Activated CD4-positive, alpha-beta memory T cell treated with anti-CD3 and anti-CD28 coated beads, Interleukin-2, amount 10 ng/mL, durations not matched to agents 7 days and 5 days (primary cell): ENCODE measurements around the gene CCDC149. TPM values are rescaled to one million over a fixed set of nuclear protein-coding genes. Genes with fewer than 3 reads are reported as not detected.

Experiments used
- CTCF ChIA-PET: fragments of 350-600 bp; sonication (Branson Sonifier 250); formaldehyde crosslinking; loops from one replicate; lab custom pipeline; 2021; ENCODE audit warnings: antibody characterized with exemption, inconsistent platforms; lab: Charles Lee
- POLR2A ChIA-PET: fragments of 350-600 bp; sonication (Branson Sonifier 250); formaldehyde crosslinking; loops from one replicate; lab custom pipeline; 2021; ENCODE audit warnings: antibody characterized with exemption; lab: Charles Lee
- DNase-seq: peaks from one replicate; pipeline ENCODE4 v3.0.0-alpha.2; 2020
- H3K27ac Mint-ChIP-seq: one replicate; pipeline ENCODE4 v1.8.0; 2021; ENCODE audit warnings: mild to moderate bottlenecking, mixed read lengths
- H3K27me3 Mint-ChIP-seq: one replicate; pipeline ENCODE4 v1.8.0; 2021; ENCODE audit warnings: mixed read lengths
- H3K36me3 Mint-ChIP-seq: one replicate; pipeline ENCODE4 v1.8.0; 2021; ENCODE audit warnings: low read depth, mixed read lengths
- H3K4me1 Mint-ChIP-seq: one replicate; pipeline ENCODE4 v1.8.0; 2021; ENCODE audit warnings: mixed read lengths
- H3K4me3 Mint-ChIP-seq: one replicate; pipeline ENCODE4 v1.8.0; 2021; ENCODE audit warnings: mild to moderate bottlenecking, mixed read lengths
- H3K9me3 Mint-ChIP-seq: one replicate; pipeline ENCODE4 v1.8.0; 2021; ENCODE audit warnings: mixed read lengths
- total RNA-seq, 2 experiments: library from RNA; stranded (reverse); gene quantifications; one replicate each; pipeline ENCODE4 v1.2.3, GENCODE V29; 2021

CCDC149 gene
- total RNA-seq, 2 experiments from 2014 or later: not detected

DNA sequence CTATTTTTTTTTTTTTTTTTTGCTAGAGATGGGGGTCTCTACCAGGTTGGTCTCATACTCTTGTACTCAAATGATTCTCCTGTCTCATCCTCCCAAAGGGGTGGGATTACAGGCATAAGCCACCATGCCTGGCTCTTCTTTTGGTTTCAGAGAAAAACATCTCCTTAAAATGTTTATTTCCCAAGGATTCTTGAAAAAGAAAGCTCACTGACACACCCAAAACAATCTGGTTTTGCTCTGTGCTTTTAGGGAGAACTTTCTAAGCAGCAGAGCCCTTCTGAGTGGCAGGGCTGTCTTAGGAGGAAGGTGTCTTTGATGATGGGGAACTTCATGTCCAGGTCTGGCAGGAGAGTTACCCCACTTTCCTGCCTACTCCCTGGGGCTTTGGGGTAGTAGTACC lies 116.2 kb downstream of the CCDC149 start:
- Mint-ChIP-seq H3K9me3 (no peaks in the 10 kb centered on the region), H3K36me3 (no peaks in the 10 kb centered on the region), H3K4me3 (no peak overlapping the region), H3K4me1 (no peaks in the 10 kb centered on the region), H3K27ac (no peak overlapping the region), H3K27me3 (peaks cover 25% of the 10 kb centered on the region)
- no peak for DNase-seq
- ChIA-PET CTCF (interaction anchor here (0.5 kb wide), 1 partner anchor 536 kb away, joined by 3 read pairs; no protein-coding TSS in a partner anchor), POLR2A (no interaction called here)

DNA sequence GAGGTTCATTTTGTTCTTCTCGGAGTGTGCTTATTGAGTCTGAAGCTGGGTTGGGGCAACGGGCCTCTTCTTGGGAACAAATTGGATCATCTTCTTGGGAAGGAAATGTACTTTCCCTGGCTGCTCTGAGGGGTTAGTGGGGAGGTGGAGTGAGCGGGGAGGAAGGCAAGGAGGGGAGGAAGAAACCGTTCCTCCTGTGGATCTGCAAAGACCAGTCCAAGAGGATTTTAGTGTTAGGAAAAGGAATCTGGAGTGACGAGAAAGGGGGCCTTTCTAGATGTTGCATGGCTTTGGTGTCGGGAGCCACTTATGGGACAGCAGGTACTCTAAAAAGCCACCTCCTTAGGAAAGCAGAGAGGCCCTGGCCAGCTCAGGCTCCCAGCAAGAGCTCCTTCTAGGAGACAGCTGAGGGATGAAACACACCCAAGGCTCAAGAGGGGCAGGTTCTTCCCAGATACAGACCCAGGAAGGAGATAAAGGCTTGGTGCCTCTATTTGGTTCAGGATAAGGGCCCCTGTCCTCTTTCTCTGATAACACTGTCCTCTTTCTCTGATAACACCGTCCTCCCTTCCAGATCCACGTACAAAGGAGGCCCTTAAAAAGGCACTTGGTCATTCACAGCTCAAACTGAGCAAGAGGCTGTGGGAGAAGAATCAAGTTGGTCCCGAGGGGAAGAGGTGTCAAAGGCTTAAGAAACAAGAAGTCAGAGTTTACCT lies 117.0 kb downstream of the CCDC149 start:
- Mint-ChIP-seq H3K27me3 (peaks cover 18% of the 10 kb centered on the region), H3K27ac (no peak overlapping the region), H3K4me1 (no peaks in the 10 kb centered on the region), H3K4me3 (no peak overlapping the region), H3K9me3 (no peaks in the 10 kb centered on the region), H3K36me3 (no peaks in the 10 kb centered on the region)
- DNase-seq: no peak
- ChIA-PET POLR2A (interaction anchor here (0.6 kb wide), 1 partner anchor 201 kb away, joined by 4 read pairs; no protein-coding TSS in a partner anchor), CTCF (interaction anchor here (0.5 kb wide), 1 partner anchor 537 kb away, joined by 3 read pairs; no protein-coding TSS in a partner anchor)

DNA sequence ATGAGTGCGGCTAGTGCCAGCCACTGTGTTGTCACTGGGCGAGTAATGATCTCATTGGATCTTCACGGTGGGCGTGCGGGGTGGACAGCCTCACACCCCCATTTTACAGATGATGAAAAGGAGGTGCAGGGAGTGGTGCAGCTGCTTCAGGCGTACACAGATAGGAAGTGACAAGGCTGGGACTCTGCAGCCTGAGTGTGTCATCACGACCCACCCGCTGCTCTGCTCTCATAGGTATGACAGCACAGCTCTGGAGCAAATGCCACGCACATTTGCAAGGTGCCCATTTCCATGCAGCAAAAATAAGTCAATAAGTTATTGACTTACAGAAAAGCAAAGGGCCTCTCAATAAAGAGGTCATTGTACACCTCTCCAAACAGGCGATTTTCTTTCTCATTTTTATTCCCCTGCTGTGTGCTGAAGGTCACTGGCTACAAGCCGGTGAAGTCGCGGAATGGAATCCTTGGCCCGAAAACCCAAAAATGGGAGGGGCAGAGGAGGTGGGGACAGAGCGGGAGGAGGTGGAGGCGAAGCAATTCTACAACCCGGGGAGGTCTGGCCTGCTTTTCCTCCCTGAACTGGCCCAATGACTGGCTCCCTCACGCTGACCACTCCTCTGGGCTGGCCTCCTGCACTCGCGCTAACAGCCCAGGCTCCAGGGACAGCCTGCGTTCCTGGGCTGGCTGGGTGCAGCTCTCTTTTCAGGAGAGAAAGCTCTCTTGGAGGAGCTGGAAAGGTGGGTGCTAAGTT lies 117.8 kb downstream of the CCDC149 start, which contains the start of gene SOD3:
TSS of gene SOD3 (plus strand) at position 658 of the 750 bp plus-strand sequence. CDS start 3,949 bp downstream, outside the sequence.
- CTCF ChIA-PET: no interaction called here
- H3K4me1 Mint-ChIP-seq: no peaks in the 10 kb centered on the region
- H3K4me3 Mint-ChIP-seq: no peak within 1 kb of the TSS
- no peaks in the 10 kb centered on the region for H3K36me3 Mint-ChIP-seq
- H3K27ac Mint-ChIP-seq: no peak within 1 kb of the TSS
- no peaks in the 10 kb centered on the region for H3K9me3 Mint-ChIP-seq
- DNase-seq: no peak
- POLR2A ChIA-PET: interaction anchor here (0.6 kb wide), 1 partner anchor 201 kb away, joined by 4 read pairs; no protein-coding TSS in a partner anchor
- H3K27me3 Mint-ChIP-seq: peaks cover 12% of the 10 kb centered on the region

DNA sequence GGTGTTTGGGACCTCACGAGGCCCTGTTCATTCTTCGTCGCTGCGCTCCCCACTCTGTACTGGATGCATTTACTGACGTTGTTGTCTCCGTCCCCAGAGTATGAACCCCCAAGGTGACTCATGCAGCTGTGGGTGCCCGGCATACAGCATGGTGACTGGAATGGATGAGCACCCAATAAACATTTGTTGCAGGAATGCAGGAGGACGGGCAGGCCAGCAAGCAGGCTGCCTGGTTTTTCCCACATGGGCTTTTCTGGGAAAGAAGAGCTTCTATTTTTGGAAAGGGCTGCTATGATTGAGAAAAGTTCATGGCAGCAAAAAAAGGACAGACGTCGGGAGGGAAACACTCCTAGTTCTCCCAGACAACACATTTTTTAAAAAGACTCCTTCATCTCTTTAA lies 118.4 kb downstream of the CCDC149 start:
- Mint-ChIP-seq H3K36me3 (no peaks in the 10 kb centered on the region), H3K9me3 (no peaks in the 10 kb centered on the region), H3K27ac (no peak overlapping the region), H3K27me3 (peaks cover 12% of the 10 kb centered on the region), H3K4me3 (no peak overlapping the region), H3K4me1 (no peaks in the 10 kb centered on the region)
- no peak for DNase-seq
- POLR2A ChIA-PET: no interaction called here
- CTCF ChIA-PET: no interaction called here

DNA sequence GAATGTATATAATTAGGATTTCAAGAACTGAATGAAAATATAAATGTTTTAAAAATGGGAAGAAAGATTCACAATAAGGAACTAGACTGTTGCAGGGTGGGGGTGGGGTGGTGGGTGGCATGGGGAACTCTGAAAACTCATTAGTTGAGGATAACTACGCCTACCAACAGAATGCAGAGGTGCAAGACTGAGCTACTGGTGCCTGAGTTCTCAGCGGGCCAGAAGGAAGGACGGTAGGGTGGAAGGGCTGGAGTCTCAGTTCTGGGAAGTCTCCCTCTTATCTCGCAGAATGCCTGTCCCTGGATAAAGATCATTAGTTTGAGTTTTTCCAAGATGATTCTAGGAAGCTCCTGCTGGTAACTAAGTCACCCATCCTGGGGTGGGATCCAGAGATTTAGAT lies 118.8 kb downstream of the CCDC149 start:
- no peak for DNase-seq
- ChIA-PET POLR2A (no interaction called here), CTCF (no interaction called here)
- no peak overlapping the region for H3K27ac Mint-ChIP-seq
- no peaks in the 10 kb centered on the region for H3K4me1 Mint-ChIP-seq
- H3K36me3 Mint-ChIP-seq: no peaks in the 10 kb centered on the region
- no peak overlapping the region for H3K4me3 Mint-ChIP-seq
- H3K9me3 Mint-ChIP-seq: no peaks in the 10 kb centered on the region
- peaks cover 11% of the 10 kb centered on the region for H3K27me3 Mint-ChIP-seq

DNA sequence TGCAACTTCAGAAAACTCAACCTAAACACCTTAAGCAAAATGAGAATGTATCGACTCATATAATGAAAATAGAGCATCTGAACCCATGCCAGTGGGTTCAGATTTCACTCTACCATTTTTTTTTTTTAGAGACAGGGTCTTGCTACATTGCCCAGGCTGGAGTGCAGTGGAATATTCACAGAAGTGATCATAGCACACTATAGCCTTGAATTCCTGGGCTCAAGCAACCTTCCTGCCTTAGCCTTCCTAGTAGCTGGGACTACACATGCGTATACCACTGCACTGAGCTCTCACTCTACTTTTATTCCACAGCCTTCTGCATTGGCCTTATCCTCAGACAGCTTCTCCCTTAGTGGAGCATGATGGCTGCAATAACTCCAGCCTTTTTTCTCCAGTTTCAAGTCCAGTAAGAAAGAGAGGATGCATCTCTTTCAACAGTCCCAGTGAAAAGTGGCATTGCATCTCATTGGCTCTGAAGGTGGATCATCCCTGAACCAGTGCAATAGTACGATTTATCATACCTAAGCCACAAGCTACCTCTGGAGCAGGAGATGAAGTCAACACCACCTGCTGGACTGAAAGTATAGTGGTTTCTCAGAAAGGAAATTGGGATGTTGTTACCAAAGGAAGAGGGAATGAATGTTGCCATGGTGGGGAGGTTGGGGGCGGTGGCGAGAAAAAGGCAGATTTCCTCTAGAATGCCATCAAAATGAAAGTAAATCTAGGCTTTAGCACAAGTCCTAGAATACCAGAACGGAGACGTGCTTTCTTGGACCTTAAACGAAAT lies 119.4 kb downstream of the CCDC149 start:
- H3K36me3 Mint-ChIP-seq: no peaks in the 10 kb centered on the region
- peaks cover 4% of the 10 kb centered on the region for H3K27me3 Mint-ChIP-seq
- POLR2A ChIA-PET: no interaction called here
- no peak for DNase-seq
- H3K4me1 Mint-ChIP-seq: no peaks in the 10 kb centered on the region
- H3K4me3 Mint-ChIP-seq: no peak overlapping the region
- H3K9me3 Mint-ChIP-seq: no peaks in the 10 kb centered on the region
- no peak overlapping the region for H3K27ac Mint-ChIP-seq
- CTCF ChIA-PET: no interaction called here

DNA sequence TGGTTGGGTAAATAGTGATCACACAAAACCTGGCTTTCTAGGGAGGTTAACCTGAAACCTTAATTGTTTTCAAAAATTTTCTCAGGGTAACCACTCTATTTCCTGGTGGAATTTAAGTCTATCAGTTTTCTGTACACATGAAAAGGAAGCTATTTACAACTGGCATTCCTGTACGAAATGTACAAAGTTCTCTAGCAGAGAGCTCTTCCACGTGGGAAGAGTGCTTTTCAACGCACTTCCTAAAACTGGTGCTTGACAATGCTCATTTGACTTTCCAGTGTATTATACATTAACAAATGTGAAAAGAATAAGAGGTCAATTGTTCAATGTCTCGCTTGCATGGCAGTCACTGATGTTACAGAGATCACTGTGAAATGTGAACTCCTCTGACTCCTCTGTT lies 120.3 kb downstream of the CCDC149 start:
- Mint-ChIP-seq H3K36me3 (no peaks in the 10 kb centered on the region), H3K4me3 (no peak overlapping the region), H3K9me3 (no peaks in the 10 kb centered on the region), H3K27ac (no peak overlapping the region), H3K27me3 (peaks cover 2% of the 10 kb centered on the region), H3K4me1 (no peaks in the 10 kb centered on the region)
- no peak for DNase-seq
- ChIA-PET CTCF (no interaction called here), POLR2A (no interaction called here)

DNA sequence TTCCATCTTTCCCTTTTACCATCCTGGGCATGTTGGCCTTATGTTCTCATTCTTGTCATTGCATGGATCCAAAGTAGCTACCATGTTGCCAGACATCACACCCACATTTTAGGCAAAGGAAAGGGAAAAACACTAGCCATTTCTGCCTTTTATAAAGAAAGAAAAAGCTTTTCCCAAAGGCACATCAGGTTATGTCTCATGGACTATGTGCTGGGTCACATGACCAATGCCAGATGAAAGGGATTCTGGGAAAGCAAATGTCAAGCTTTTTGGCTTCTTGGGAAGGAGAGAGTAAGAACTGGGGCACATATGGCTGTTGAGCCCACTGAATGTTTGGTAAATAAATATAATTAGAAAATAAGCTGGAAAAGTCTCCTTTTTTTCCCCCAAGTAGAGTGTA lies 121.8 kb downstream of the CCDC149 start:
- H3K4me3 Mint-ChIP-seq: no peak overlapping the region
- H3K27me3 Mint-ChIP-seq: peaks cover 2% of the 10 kb centered on the region
- no peak overlapping the region for H3K27ac Mint-ChIP-seq
- ChIA-PET CTCF (no interaction called here), POLR2A (no interaction called here)
- no peaks in the 10 kb centered on the region for H3K4me1 Mint-ChIP-seq
- no peaks in the 10 kb centered on the region for H3K36me3 Mint-ChIP-seq
- no peaks in the 10 kb centered on the region for H3K9me3 Mint-ChIP-seq
- DNase-seq: no peak

DNA sequence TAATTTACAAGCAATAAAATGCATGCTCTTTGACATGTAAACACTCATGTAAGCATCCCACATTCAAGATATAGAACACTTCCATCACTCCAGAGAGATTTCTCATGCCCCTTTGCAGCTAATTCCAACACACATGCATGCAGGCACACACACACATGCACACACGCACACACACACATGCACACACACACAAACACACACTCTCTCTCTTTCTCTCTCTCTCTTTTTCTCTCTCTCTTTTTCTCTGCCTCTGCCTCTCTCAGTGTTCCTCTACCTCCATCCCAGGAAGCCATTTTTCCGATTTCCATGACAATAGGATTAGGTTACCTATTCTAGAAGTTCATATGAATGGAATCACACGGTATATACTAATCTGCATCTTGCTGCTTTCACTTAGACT lies 129.3 kb downstream of the CCDC149 start:
- H3K9me3 Mint-ChIP-seq: no peaks in the 10 kb centered on the region
- H3K4me1 Mint-ChIP-seq: no peaks in the 10 kb centered on the region
- no peak overlapping the region for H3K27ac Mint-ChIP-seq
- ChIA-PET CTCF (no interaction called here), POLR2A (no interaction called here)
- no peak overlapping the region for H3K4me3 Mint-ChIP-seq
- no peak for DNase-seq
- H3K27me3 Mint-ChIP-seq: no peaks in the 10 kb centered on the region
- H3K36me3 Mint-ChIP-seq: no peaks in the 10 kb centered on the region

DNA sequence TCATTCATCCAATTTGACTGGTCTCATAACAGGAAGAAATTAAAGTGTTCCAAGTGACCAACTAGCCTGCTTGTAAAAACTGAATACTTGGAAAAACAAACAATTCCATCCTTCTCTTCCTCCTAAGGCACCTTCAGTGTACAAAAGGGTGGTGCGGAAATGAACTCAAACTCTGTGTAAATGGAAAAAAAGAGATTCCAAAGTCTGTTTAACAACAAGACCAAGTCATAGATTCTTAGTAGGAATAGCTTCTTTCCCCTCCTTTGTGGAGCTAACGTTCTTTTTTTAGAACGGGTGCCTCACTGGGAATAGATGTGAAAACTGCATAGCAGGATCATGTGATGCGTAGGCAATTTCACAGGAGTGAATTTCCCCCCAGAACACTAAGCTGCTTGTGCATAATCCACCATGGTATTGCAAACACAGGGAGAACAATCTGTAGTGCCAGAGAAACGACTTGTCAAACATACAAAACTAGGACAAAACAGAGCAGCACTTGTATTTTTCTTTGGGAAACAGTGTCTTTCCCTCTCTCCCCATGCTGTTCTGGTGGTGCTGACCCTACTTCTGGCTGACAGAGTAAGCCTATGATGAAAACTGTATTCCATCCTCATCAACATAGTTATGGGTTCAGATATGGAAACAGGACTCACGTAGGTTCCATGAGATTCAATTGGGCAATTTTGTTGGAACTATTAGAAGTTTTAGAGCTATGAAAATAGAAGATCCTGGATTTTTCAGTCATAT lies 130.7 kb downstream of the CCDC149 start:
- POLR2A ChIA-PET: no interaction called here
- no peaks in the 10 kb centered on the region for H3K4me1 Mint-ChIP-seq
- H3K27me3 Mint-ChIP-seq: no peaks in the 10 kb centered on the region
- H3K9me3 Mint-ChIP-seq: no peaks in the 10 kb centered on the region
- H3K36me3 Mint-ChIP-seq: no peaks in the 10 kb centered on the region
- no peak overlapping the region for H3K4me3 Mint-ChIP-seq
- H3K27ac Mint-ChIP-seq: no peak overlapping the region
- CTCF ChIA-PET: no interaction called here
- no peak for DNase-seq

DNA sequence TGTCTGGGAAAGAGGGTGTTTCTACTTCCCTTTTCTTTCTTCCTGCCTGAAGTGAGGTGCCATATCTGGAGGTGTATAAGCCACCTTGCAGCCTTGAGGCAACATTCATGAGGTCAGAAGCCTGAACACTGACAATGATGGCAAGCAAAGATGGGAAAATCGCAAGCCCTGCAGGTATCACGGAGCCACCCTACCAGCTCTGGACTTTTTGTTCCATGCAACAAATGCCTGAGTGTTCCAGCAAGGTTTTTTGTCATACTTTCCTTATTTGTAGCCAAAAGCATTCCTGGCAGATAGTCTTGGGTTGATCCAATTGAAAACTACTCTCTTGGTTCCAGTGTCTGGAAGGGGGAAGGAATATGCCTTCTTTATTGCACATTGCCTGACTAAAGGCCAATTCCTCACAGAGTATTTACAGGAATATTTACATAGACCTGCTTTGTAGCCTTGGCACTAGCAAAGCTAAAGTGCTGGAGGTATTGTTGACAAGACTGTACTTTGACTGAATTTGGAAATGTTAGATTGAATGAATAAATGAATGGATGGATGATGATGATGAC lies 131.8 kb downstream of the CCDC149 start:
- CTCF ChIA-PET: no interaction called here

DNA sequence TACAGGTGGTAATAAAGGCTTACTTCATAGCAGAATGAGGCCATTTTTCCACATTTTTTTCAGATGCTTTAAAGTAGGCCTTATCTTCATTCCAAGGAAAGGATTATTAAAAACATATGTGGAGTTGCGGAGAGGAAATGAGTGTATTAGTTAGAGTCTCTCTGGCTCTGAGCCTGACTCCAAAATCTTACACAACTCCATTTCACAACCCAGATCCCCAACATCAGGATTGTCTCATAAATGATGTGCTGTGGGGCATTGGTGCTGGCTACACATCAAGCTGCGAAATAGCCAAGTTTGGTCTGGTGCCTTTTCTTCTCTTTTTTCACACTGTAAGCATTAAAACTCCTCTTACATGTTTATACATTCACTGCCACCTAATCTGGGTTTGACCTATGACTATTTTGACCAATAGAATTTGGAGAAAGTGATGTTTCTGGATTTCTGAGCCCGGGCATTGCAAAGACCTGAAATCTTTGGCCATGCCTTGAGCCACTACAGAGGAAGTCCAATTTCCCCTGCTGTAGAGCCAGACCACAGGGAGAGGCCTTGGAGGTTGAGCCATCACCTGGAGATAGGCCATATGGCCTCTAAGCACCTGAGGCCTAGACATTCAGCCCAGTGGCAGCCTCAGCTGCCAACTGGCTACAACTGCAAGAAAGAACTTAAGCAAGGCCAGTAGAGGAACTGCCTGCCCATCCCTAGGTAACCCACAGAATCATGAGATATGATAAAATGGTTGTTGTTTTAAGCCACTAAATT lies 134.2 kb downstream of the CCDC149 start:
- DNase-seq: no peak
- no peaks in the 10 kb centered on the region for H3K36me3 Mint-ChIP-seq
- H3K9me3 Mint-ChIP-seq: no peaks in the 10 kb centered on the region
- no peak overlapping the region for H3K4me3 Mint-ChIP-seq
- ChIA-PET CTCF (no interaction called here), POLR2A (no interaction called here)
- H3K27me3 Mint-ChIP-seq: no peaks in the 10 kb centered on the region
- no peaks in the 10 kb centered on the region for H3K4me1 Mint-ChIP-seq
- H3K27ac Mint-ChIP-seq: no peak overlapping the region

More for the DNA sequence above, 131.8 kb downstream of the CCDC149 start:
- no peaks in the 10 kb centered on the region for H3K36me3 Mint-ChIP-seq
- no peaks in the 10 kb centered on the region for H3K4me1 Mint-ChIP-seq
- no peak overlapping the region for H3K4me3 Mint-ChIP-seq
- no peak for DNase-seq
- no peak overlapping the region for H3K27ac Mint-ChIP-seq
- H3K27me3 Mint-ChIP-seq: no peaks in the 10 kb centered on the region
- no peaks in the 10 kb centered on the region for H3K9me3 Mint-ChIP-seq
- POLR2A ChIA-PET: no interaction called here
